HepG2 (cell line): ENCODE data around the gene PIP4K2C. TPM values are rescaled to one million over a fixed set of nuclear protein-coding genes. Genes with fewer than 3 reads are reported as not detected.

ENCODE experiments used
- CBX1 ChIP-seq: IDR thresholded peaks from one replicate; pipeline ENCODE4 v1.6.1; 2016; ENCODE audit warnings: antibody characterized with exemption, low read depth
- CHD4 ChIP-seq: fragments of 200-600 bp; sonication (generic); IDR thresholded peaks from 2 replicates; pipeline ENCODE4 v1.7.0; 2017; ENCODE audit warnings: mild to moderate bottlenecking, low read length, borderline replicate concordance
- EED ChIP-seq: sonication (generic); formaldehyde crosslinking; IDR thresholded peaks from 2 replicates; pipeline ENCODE4 v1.5.0; 2020; ENCODE audit warnings: mild to moderate bottlenecking, missing genetic modification reagents
- FOSL2 ChIP-seq: sonication (generic); formaldehyde crosslinking; IDR thresholded peaks from 2 replicates; pipeline ENCODE4 v1.4.0; 2020; ENCODE audit warnings: missing genetic modification reagents
- FOXC1 ChIP-seq: sonication (generic); formaldehyde crosslinking; IDR thresholded peaks from 2 replicates; pipeline ENCODE4 v1.8.0; 2022; ENCODE audit warnings: mild to moderate bottlenecking, missing genetic modification reagents, borderline replicate concordance
- HDAC2 ChIP-seq: sonication (generic); formaldehyde crosslinking; IDR thresholded peaks from 2 replicates; pipeline ENCODE4 v1.4.0; 2020; ENCODE audit warnings: missing genetic modification reagents
- HES4 ChIP-seq: sonication (generic); formaldehyde crosslinking; IDR thresholded peaks from 2 replicates; pipeline ENCODE4 v1.9.0; 2021; ENCODE audit warnings: mild to moderate bottlenecking, missing genetic modification reagents, borderline replicate concordance
- JDP2 ChIP-seq: sonication (generic); formaldehyde crosslinking; IDR thresholded peaks from 2 replicates; pipeline ENCODE4 v1.8.1; 2022; ENCODE audit warnings: missing genetic modification reagents, borderline replicate concordance
- KLF11 ChIP-seq: IDR thresholded peaks from 2 replicates; pipeline ENCODE4 v1.6.1; 2016; ENCODE audit warnings: missing compliant biosample characterization
- NCOA2 ChIP-seq: sonication (generic); formaldehyde crosslinking; IDR thresholded peaks from 2 replicates; pipeline ENCODE4 v1.8.0; 2022; ENCODE audit warnings: inconsistent platforms
- POLR2AphosphoS2 ChIP-seq: IDR thresholded peaks from 2 replicates; pipeline ENCODE4 v1.6.1; 2011; ENCODE audit warnings: low read depth, low read length, improper control_type of control experiment
- RCOR2 ChIP-seq: IDR thresholded peaks from 2 replicates; pipeline ENCODE4 v1.6.1; 2016; ENCODE audit warnings: missing biosample characterization, missing genetic modification reagents
- SIN3B ChIP-seq: fragments of 150-350 bp; IDR thresholded peaks from 2 replicates; pipeline ENCODE4 v1.6.1; 2014; ENCODE audit warnings: low read length
- SOX6 ChIP-seq, 2 experiments: fragments of 450-650 bp in 1 of 2; sonication (generic) in 1 of 2; formaldehyde crosslinking in 1 of 2; IDR thresholded peaks; 2 replicates each; pipeline versions ENCODE4 v1.4.0 to v1.6.1; 2017 to 2020; ENCODE audit warnings: antibody characterized with exemption in 1 of 2, mild to moderate bottlenecking in 1 of 2, missing genetic modification reagents in 1 of 2
- SP140L ChIP-seq: sonication (generic); formaldehyde crosslinking; IDR thresholded peaks from 2 replicates; pipeline ENCODE4 v1.4.0; 2020; ENCODE audit warnings: missing genetic modification reagents, borderline replicate concordance
- STAT5B ChIP-seq: sonication (generic); formaldehyde crosslinking; IDR thresholded peaks from 2 replicates; pipeline ENCODE4 v1.4.0; 2020; ENCODE audit warnings: missing genetic modification reagents
- ZBTB8A ChIP-seq: sonication (generic); formaldehyde crosslinking; IDR thresholded peaks from 2 replicates; pipeline ENCODE4 v1.4.0; 2020; ENCODE audit warnings: mild to moderate bottlenecking, low read depth, missing genetic modification reagents, borderline replicate concordance
- ZNF598 ChIP-seq: sonication (generic); formaldehyde crosslinking; IDR thresholded peaks from 2 replicates; pipeline ENCODE4 v1.5.1; 2020; ENCODE audit warnings: mild to moderate bottlenecking, missing genetic modification reagents, borderline replicate concordance
- ZNF7 ChIP-seq: IDR thresholded peaks from 2 replicates; pipeline ENCODE4 v1.6.1; 2016; ENCODE audit warnings: missing biosample characterization, missing genetic modification reagents
- ZNF83 ChIP-seq: sonication (generic); formaldehyde crosslinking; IDR thresholded peaks from 2 replicates; pipeline ENCODE4 v1.4.0; 2020; ENCODE audit warnings: missing genetic modification reagents, mild to moderate bottlenecking, borderline replicate concordance
- polyA plus RNA-seq, 8 experiments: library from polyadenylated mRNA; depleted of rRNA in 3 of 8; stranded (reverse) in 7 of 8; unstranded in 1 of 8; fragments of >200 nt; fragmentation: Illumina TruSeq in 4 of 8; extraction: Trizol in 4 of 8; gene quantifications; 2 replicates each; pipeline versions ENCODE4 v1.2.1 to v1.2.3, GENCODE V29; 2011 to 2016; ENCODE audit warnings: low read depth in 4 of 8, missing spikeins in 1 of 8, mixed read lengths in 1 of 8; ENCODE audit not compliant: insufficient read depth in 1 of 8
- total RNA-seq, 5 experiments: library from RNA; depleted of rRNA; stranded (reverse); fragments of >200 nt; fragmentation: Illumina TruSeq; extraction: Trizol; gene quantifications; 2 replicates each; pipeline ENCODE4 v1.2.3, GENCODE V29; 2016; ENCODE audit warnings: low read depth in 1 of 5
- TF ChIP-seq, protein P1 (sequence below): sonication (generic); formaldehyde crosslinking; IDR thresholded peaks from 2 replicates; pipeline ENCODE4 v1.4.0; 2020; ENCODE audit warnings: missing genetic modification reagents, borderline replicate concordance
- TF ChIP-seq, protein P2 (sequence below): sonication (generic); formaldehyde crosslinking; IDR thresholded peaks from 2 replicates; pipeline ENCODE4 v1.4.0; 2020; ENCODE audit warnings: missing genetic modification reagents, mild to moderate bottlenecking, borderline replicate concordance
- TF ChIP-seq, protein P3 (sequence below): sonication (generic); formaldehyde crosslinking; IDR thresholded peaks from 2 replicates; pipeline ENCODE4 v1.8.0; 2022; ENCODE audit warnings: missing genetic modification reagents, mild to moderate bottlenecking, inconsistent platforms, borderline replicate concordance

Gene PIP4K2C
- total and polyA plus RNA-seq, 2 of the 13 experiments (the other 11 are each of a cell fraction or from before 2014, with no cell fraction given), result 23.3 to 26.4 TPM

DNA sequence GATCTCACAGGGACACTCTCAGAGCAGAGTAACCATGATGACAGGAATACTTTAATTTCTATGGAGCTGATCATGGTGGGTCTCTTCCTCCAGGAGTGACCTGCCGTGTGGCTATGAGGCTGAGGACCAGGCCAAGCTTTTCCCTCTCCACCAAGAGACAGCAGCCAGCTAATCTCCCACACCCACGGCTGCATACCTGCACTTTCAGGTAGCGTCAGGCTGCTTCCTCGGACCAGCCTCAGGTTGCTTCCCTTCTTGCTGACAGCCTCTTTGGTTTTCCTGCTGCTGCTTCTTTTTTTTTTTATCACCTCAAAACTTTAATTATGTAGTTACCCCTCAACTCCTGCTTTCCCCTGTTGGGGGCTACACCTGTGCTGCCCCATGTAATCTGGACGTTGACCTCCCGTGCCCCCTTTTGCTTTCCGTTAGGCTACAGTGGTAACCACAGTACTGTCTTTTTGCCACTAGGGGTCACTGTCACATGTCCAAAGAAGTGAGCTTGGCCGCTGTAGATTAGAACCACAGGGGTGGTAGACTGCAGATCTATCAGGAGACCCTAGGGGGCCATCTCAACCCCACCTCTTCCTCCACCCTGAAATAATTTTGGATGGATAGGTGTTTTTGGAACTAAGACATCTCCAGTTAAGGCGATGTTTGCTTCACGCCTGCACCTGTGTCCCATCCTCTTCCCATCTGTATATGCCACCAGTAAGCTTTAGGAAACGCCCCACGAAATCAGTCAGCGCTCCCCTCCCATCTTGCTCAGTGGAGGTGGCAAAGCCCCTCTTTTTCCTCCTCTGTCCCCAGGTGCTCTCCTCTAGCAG is 7.8 kb upstream of the PIP4K2C start (continued):
- TF ChIP-seq, protein P1, sequence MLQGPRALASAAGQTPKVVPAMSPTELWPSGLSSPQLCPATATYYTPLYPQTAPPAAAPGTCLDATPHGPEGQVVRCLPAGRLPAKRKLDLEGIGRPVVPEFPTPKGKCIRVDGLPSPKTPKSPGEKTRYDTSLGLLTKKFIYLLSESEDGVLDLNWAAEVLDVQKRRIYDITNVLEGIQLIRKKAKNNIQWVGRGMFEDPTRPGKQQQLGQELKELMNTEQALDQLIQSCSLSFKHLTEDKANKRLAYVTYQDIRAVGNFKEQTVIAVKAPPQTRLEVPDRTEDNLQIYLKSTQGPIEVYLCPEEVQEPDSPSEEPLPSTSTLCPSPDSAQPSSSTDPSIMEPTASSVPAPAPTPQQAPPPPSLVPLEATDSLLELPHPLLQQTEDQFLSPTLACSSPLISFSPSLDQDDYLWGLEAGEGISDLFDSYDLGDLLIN (CRISPR knock-in tag), result no peak
- TF ChIP-seq ZNF598 (CRISPR knock-in tag) (no peak), RCOR2 (CRISPR knock-in tag) (no peak), HDAC2 (CRISPR knock-in tag) (no peak), ZBTB8A (CRISPR knock-in tag) (no peak), FOSL2 (peak; percentile 28), SOX6 (IDR thresholded peaks at IDR 0.05) (no peak), SOX6 (CRISPR knock-in tag; IDR thresholded peaks at IDR 0.05) (peak; percentile 21; the same call in 1 of the 2 replicates), POLR2AphosphoS2 (no peak), HES4 (CRISPR knock-in tag) (no peak), EED (no peak), ZNF83 (CRISPR knock-in tag) (no peak), NCOA2 (CRISPR knock-in tag) (no peak), ZNF7 (CRISPR knock-in tag) (no peak), SIN3B (no peak), KLF11 (CRISPR knock-in tag) (no peak), CBX1 (no peak), CHD4 (no peak), SP140L (CRISPR knock-in tag) (no peak), JDP2 (CRISPR knock-in tag) (no peak), STAT5B (CRISPR knock-in tag) (no peak), FOXC1 (CRISPR knock-in tag) (no peak)
- TF ChIP-seq, protein P2, sequence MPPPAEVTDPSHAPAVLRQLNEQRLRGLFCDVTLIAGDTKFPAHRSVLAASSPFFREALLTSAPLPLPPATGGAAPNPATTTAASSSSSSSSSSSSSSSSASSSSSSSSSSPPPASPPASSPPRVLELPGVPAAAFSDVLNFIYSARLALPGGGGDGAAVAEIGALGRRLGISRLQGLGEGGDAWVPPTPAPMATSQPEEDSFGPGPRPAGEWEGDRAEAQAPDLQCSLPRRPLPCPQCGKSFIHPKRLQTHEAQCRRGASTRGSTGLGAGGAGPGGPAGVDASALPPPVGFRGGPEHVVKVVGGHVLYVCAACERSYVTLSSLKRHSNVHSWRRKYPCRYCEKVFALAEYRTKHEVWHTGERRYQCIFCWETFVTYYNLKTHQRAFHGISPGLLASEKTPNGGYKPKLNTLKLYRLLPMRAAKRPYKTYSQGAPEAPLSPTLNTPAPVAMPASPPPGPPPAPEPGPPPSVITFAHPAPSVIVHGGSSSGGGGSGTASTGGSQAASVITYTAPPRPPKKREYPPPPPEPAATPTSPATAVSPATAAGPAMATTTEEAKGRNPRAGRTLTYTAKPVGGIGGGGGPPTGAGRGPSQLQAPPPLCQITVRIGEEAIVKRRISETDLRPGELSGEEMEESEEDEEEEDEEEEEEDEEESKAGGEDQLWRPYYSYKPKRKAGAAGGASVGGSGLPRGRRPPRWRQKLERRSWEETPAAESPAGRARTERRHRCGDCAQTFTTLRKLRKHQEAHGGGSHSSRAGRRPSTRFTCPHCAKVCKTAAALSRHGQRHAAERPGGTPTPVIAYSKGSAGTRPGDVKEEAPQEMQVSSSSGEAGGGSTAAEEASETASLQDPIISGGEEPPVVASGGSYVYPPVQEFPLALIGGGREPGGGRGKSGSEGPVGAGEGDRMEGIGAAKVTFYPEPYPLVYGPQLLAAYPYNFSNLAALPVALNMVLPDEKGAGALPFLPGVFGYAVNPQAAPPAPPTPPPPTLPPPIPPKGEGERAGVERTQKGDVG (CRISPR knock-in tag), result no peak
- TF ChIP-seq, protein P3, sequence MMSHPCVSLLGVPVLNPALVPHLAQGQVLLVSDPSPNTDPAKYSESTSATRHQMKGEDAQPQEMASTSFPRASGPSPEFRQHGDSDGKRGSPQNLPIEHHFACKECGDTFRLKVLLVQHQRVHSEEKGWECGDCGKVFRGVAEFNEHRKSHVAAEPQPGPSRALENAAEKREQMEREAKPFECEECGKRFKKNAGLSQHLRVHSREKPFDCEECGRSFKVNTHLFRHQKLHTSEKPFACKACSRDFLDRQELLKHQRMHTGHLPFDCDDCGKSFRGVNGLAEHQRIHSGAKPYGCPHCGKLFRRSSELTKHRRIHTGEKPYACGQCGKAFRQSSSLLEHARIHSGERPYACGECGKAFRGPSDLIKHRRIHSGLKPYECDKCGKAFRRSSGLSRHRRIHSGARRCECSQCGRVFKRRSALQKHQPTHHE (CRISPR knock-in tag), result no peak
